ENCODE measurements around the gene ZNF783. TPM values are rescaled to one million over a fixed set of nuclear protein-coding genes. Genes with fewer than 3 reads are reported as not detected.
"Not testable (repeated sequence)": the region's sequence is repeated elsewhere in the genome, so short reads cannot be mapped to it uniquely, and the experiment has no call there.

Gene ZNF783
- total RNA-seq, 1 donor from 2014 or later, result 12.2 TPM

- peak; percentile 96 for DNase-seq (ENCODE audit: low spot score)
Observed at GRCh38 chr7:149239345-149240143, 22.5 kb upstream of the ZNF783 start, which contains the start of gene ZNF212. Gene ZNF212, plus strand, starts transcription at chr7:149239651. Its CDS starts 128 bp downstream, at chr7:149239779.

DNA sequence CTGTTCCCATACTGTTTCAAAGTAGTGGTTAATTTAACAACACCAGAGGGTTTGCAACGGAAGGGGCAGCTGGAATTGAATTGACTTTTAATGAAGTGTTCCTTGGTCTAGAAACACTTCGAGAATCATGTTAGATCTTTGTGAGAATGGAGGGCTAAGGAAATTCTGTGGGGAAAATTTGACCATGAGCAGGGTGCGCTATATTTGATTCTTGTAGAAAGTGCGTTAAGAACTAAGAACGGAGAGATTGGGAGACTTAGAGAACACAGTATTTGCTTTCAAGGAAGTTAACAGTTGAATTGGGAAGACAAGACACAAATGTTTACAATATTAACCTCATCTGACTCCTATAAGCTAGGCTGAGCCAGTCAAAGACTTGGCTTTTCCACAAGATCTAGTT lies 21.4 kb upstream of the ZNF783 start:
- DNase-seq (ENCODE audit: low spot score), result no peak

DNA sequence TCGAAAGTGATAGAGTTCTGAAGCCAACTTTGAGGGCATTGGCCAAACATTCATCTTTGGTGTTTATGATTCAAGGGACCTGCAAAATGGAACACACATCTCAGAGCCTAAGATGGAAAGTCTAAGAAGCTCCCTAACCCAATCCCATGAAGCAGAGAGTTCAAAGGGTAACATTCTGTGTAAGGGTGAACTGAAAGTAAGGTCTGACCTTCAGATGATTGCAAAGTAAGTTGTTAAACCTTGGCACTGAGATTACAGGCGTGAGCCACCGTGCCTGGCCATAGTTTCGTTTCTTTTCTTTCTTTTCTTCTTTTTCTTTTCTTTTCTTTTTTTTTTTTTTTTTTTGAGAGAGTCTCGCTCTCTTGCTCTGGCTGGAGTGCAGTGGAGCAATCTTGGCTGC lies 20.3 kb upstream of the ZNF783 start:
- DNase-seq (ENCODE audit: low spot score), result no peak

DNA sequence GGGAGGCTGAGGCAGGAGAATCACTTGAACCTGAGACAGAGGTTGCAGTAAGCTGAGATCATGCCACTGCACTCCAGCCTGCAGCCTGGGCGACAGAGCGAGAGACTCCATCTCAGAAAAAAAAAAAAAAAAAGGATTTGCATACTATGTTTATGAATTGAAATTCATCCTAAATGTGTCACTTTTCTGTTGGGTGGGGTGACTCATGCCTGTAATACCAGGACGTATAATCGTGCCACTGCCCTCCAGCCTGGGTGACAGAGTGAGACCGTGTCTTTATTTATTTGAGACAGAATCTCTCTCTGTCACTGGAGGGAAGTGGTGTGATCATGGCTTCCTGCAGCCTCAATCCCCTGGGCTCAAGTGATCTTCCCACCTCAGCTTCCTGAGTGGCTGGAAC lies 16.8 kb upstream of the ZNF783 start:
- DNase-seq (ENCODE audit: low spot score), result peak; percentile 20

GRCh38 chr7:149245744-149246143 lies 16.3 kb upstream of the ZNF783 start:
- DNase-seq (ENCODE audit: low spot score), result no peak

GRCh38 chr7:149248777-149249176 lies 13.2 kb upstream of the ZNF783 start:
- no peak for DNase-seq (ENCODE audit: low spot score)

DNA sequence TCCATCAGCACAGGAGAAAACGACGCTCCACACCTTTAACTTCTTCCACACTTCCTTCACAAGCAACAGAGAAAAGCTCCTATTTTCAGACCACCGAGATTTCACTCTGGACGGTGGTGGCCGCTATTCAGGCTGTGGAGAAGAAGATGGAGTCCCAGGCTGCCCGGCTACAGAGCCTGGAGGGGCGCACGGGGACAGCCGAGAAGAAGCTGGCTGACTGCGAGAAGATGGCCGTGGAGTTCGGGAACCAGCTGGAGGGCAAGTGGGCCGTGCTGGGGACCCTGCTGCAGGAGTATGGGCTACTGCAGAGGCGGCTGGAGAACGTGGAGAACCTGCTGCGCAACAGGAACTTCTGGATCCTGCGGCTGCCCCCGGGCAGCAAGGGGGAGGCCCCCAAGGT lies 11.8 kb upstream of the ZNF783 start:
- DNase-seq (ENCODE audit: low spot score), result not testable (repeated sequence)

- not testable (repeated sequence) for DNase-seq (ENCODE audit: low spot score)
Observed at GRCh38 chr7:149251518-149251917, 10.5 kb upstream of the ZNF783 start.

- no peak for DNase-seq (ENCODE audit: low spot score)
Observed at GRCh38 chr7:149252378-149252777, 9.6 kb upstream of the ZNF783 start.

DNA sequence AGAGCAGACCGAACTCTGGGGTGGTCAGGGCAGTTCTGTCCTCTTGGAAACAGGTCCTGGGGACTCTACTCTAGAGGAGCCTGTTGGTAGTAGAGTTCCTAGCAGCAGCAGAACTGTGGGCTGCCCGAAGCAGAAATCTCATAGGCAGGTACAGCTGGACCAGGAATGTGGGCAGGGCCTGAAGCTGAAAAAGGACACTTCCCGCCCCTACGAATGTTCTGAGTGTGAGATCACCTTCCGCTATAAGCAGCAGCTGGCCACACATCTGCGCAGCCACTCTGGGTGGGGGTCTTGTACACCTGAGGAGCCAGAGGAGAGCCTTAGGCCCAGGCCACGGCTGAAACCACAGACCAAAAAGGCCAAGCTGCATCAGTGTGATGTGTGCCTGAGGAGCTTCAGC lies 8.3 kb upstream of the ZNF783 start:
- DNase-seq (ENCODE audit: low spot score), result no peak

DNA sequence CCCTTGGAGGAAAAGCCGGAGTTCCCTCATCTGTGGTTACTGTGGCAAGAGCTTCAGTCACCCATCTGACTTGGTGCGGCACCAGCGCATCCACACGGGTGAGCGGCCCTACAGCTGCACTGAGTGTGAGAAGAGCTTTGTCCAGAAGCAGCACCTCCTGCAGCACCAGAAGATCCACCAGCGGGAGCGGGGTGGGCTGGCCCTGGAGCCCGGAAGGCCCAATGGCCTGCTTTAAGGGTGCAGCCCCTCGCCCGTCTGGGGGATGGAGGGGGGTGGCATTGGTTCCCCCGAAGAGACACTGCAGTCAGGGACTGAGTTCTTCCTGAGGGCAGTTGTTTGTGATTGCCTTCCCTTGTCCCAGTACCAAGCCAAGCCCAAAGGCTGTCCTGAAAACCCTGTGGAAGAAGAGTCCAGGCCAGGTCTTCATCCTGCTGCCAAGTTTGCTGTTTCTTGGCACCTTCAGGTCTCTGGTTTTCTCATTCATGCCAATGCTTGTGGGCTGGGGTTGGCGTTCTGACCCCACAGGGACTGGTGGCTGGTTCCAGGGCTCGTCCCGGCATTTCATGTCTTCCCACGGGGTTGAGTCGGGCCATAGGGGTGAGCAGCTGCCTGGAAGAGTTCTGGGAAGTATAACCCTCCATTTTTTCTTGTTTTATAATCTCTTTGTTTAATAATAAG lies 7.7 kb upstream of the ZNF783 start:
- DNase-seq (ENCODE audit: low spot score), result no peak

- DNase-seq (ENCODE audit: low spot score), result no peak
Observed at GRCh38 chr7:149255174-149255573, 6.8 kb upstream of the ZNF783 start.

DNA sequence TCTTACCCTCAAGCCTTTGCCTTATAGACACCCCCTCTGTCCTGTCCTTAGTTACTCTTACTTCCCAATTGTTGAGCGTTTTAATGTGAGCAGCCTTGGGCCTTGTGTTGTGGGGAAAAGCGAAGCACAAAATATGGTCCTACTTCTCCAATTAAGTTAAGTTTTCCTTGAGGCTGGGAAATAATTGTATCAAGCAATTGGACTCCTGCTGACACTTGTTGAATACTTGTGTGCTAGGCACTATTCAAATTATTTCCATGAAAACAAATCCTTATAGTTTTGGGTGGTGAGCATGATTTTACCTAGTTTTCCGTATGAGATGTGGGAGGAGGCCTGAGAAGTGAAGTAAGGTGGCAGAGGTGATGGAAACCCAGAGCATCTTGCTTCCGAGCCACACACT lies 5.4 kb upstream of the ZNF783 start:
- no peak for DNase-seq (ENCODE audit: low spot score)

- no peak for DNase-seq (ENCODE audit: low spot score)
Observed at GRCh38 chr7:149257146-149257545, 4.8 kb upstream of the ZNF783 start.

DNA sequence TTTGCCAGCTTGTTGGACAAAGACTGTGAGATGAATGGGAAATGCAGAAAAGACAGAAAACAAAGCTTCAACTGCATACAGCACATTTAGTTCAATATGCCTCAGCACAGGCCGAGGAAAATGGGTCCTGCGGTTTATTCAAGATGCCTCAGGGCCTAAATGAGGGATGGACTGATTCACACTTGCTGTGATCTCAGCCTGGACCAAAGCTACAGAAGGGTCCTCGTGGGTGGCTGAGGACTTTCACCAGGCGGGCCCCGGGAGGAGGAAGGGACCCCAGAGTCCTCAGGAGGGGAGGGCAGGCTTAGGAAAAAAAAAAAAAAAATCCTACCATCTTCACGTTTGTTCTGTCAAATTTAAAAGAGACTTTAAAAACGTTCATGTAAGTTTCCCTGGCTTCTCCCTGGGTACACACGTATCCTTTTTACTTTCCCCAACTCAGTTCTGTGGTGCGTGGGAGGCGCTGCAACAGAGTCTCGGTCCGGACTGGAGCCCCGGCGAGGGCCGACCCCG lies 624 bp upstream of the ZNF783 start:
- DNase-seq (ENCODE audit: low spot score), result no peak

DNA sequence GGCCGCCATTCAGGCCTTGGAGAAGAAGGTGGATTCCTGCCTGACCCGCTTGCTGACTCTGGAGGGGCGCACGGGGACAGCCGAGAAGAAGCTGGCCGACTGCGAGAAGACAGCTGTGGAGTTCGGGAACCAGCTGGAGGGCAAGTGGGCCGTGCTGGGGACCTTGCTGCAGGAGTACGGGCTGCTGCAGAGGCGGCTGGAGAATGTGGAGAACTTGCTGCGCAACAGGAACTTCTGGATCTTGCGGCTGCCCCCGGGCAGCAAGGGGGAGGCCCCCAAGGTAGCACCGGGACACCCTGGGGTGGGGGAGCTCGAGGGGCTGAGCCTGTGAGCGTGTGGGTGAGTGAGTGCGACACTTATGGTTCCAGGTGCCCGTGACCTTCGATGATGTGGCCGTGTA lies 4.5 kb downstream of the ZNF783 start:
- no peak for DNase-seq (ENCODE audit: low spot score)

- DNase-seq (ENCODE audit: low spot score), result no peak
Observed at GRCh38 chr7:149267733-149268132, 5.7 kb downstream of the ZNF783 start.

DNA sequence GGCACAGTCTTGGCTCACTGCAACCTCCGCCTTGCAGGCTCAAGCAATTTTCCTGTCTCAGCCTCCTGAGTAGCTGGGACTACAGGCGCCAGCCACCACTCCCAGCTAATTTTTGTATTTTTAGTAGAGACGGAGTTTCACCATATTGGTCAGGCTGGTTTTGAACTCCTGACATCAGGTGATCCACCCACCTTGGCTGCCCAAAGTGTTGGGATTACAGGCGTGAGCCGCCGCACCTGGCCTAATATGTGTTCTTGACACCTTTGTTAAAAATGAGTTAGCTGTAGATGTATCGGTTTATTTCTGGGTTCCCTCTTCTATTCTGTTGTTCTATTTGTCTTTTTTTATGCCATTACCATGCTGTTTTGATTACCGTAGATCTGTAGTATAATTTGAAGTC lies 12.4 kb downstream of the ZNF783 start:
- peak; percentile 65 for DNase-seq (ENCODE audit: low spot score)

GRCh38 chr7:149277871-149278270 lies 15.9 kb downstream of the ZNF783 start:
- DNase-seq (ENCODE audit: low spot score), result peak; percentile 57

DNA sequence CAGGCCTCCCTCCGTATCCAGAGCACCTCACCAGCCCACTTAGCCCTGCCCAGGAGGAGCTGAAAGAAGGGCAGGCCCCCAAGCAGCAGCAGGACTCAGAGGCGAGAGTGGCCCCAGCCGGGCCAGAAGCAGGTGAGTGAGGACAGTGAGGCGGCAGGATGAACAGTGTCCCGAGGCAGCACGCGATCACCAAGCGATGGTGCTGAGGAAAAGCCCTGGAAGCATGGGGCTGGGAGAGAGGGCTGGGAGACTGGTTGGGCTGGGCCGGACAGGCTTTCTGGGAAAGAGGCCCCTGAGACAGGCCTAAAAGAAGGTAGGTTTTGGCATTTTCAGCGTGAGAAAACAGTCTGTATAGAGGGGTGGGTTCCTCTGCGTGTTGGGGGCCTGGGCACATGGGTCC lies 16.4 kb downstream of the ZNF783 start:
- peak; percentile 79 for DNase-seq (ENCODE audit: low spot score)

- peak; percentile 47 for DNase-seq (ENCODE audit: low spot score)
Observed at GRCh38 chr7:149279111-149279743, 17.2 kb downstream of the ZNF783 start.

DNA sequence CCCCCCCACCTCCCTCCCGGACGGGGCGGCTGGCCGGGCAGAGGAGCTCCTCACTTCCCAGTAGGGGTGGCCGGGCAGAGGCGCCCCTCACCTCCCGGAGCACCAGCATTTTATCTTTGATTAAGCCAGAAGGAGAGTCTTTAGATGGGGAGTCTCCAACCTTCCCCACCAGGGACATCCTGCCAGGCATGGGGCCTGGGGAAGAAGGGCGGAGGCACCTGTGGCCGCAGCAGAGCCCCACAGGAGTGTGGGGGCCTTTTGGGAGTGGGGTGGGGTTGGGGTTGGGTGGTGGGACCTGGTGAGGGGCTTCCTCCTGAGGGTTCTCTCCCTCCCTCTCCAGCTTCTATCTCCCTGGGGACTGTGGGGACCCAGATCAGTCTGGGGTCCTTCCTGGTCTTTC lies 18.2 kb downstream of the ZNF783 start:
- DNase-seq (ENCODE audit: low spot score), result peak; percentile 16

All from mesenteric fat pad (tissue), 1 donor.